Common myeloid progenitor, CD34-positive (primary cell): ENCODE measurements around the gene IL1RAPL2.

Experiments
- CTCF ChIA-PET: fragments of 350-600 bp; sonication (Branson Sonifier 250); formaldehyde crosslinking; loops from one replicate; lab custom pipeline; 2021; ENCODE audit warnings: antibody characterized with exemption; lab: Charles Lee
- POLR2A ChIA-PET: fragments of 350-600 bp; sonication (Branson Sonifier 250); formaldehyde crosslinking; loops from one replicate; lab custom pipeline; 2021; ENCODE audit warnings: antibody characterized with exemption; lab: Charles Lee
- DNase-seq, 3 donors: peaks; one replicate each; pipeline versions ENCODE4 v3.0.0 to v3.0.0-alpha.2; 2013
- H3K27ac ChIP-seq, 2 experiments: 1 replicate in 1 of 2; 2 replicates in 1 of 2; pipeline ENCODE4 v1.7.0; 2013; ENCODE audit warnings: inconsistent platforms in 2 of 2, low read length in 2 of 2, mild to moderate bottlenecking in 2 of 2, low read depth in 1 of 2, moderate library complexity in 1 of 2; ENCODE audit not compliant: severe bottlenecking in 2 of 2, insufficient read depth in 1 of 2, poor library complexity in 1 of 2
- H3K27me3 ChIP-seq, 5 experiments: replicated peaks in 2 of 5; 1 replicate in 3 of 5; 2 replicates in 2 of 5; pipeline versions ENCODE4 v1.6.1 to v1.7.0; 2013; ENCODE audit warnings: low read length in 4 of 5, mild to moderate bottlenecking in 2 of 5, moderate library complexity in 2 of 5, inconsistent platforms in 1 of 5; ENCODE audit not compliant: insufficient read depth in 5 of 5, control insufficient read depth in 4 of 5
- H3K36me3 ChIP-seq, 4 experiments: 1 replicate in 2 of 4; 2 replicates in 2 of 4; pipeline versions ENCODE4 v1.6.1 to v1.7.0; 2013; ENCODE audit warnings: low read length in 3 of 4, control low read depth in 1 of 4, mild to moderate bottlenecking in 1 of 4; ENCODE audit not compliant: control insufficient read depth in 4 of 4, insufficient read depth in 4 of 4
- H3K4me1 ChIP-seq, 4 experiments: 1 replicate in 3 of 4; 2 replicates in 1 of 4; pipeline versions ENCODE4 v1.6.1 to v1.7.1; 2013; ENCODE audit warnings: low read length in 3 of 4, mild to moderate bottlenecking in 3 of 4, control low read depth in 1 of 4, inconsistent platforms in 1 of 4, moderate library complexity in 1 of 4; ENCODE audit not compliant: control insufficient read depth in 4 of 4, insufficient read depth in 4 of 4; ENCODE audit errors: control extremely low read depth in 1 of 4
- H3K4me3 ChIP-seq, 7 experiments: 1 replicate in 4 of 7; 2 replicates in 3 of 7; pipeline versions ENCODE4 v1.5.1 to v1.7.0; 2013; ENCODE audit warnings: mild to moderate bottlenecking in 7 of 7, low read length in 6 of 7, moderate library complexity in 6 of 7, inconsistent platforms in 2 of 7, low read depth in 2 of 7, control low read depth in 1 of 7; ENCODE audit not compliant: insufficient read depth in 4 of 7, control insufficient read depth in 1 of 7; ENCODE audit errors: extremely low read depth in 1 of 7
- H3K9me3 ChIP-seq, 5 experiments: 1 replicate in 4 of 5; 2 replicates in 1 of 5; pipeline versions ENCODE4 v1.6.1 to v1.7.1; 2013; ENCODE audit warnings: low read length in 4 of 5, mild to moderate bottlenecking in 2 of 5, inconsistent platforms in 1 of 5, low read depth in 1 of 5, moderate library complexity in 1 of 5; ENCODE audit not compliant: control insufficient read depth in 4 of 5, insufficient read depth in 2 of 5; ENCODE audit errors: control extremely low read depth in 1 of 5
- WGBS: methylation state at CpG from one replicate; pipeline ENCODE4 v1.1.5; 2013; ENCODE audit not compliant: insufficient coverage; 5-methylcytosine and 5-hydroxymethylcytosine counted together

The IL1RAPL2 gene

DNA sequence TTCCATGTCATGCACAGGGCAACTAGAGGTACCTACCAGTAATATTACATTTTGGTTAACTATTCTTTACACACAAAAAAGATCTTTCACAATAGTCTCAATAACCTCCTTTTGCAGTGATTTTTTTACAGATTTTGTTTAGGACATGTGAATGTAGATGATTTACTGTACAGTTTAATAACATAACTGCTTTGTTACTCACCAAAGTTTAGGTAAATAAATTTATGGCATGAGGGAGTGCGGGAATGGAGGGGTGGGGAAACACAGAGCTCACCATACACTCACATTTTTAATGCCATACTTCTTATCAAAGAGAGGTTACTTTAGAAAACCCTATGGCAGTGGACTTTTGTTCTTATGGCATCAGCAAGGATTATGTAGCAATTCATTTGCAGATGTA, 747.6 kb downstream of the IL1RAPL2 start:
- no CpG with 5 or more reads among the region's 1 CpG for WGBS
- CTCF ChIA-PET = no interaction called here
- H3K9me3 ChIP-seq = no peaks in the 10 kb centered on the region
- H3K36me3 ChIP-seq = no peaks in the 10 kb centered on the region
- H3K27me3 ChIP-seq = no peaks in the 10 kb centered on the region
- H3K4me1 ChIP-seq = no peaks in the 10 kb centered on the region
- POLR2A ChIA-PET = no interaction called here
- DNase-seq = no peak
- no peak overlapping the region for H3K4me3 ChIP-seq
- no peak overlapping the region for H3K27ac ChIP-seq

DNA sequence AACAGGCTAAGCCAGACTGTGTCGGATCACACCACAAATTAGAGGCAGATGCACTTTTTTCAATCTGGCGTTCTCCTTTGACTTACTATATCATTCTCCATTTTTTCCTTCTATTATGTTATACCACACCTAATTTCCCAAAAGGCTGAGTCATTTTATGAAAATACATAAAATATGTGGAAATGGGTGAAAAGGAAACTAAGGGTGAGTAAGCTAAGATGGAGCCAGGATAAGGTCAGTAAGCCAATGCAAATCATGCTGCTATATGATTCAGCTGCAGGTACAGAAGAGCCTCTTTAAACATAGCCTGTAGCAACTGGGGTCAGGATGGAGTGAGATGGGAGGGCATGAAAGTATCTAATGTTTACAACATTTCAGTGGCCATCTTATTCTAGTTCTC, 748.5 kb downstream of the IL1RAPL2 start:
- no peak for DNase-seq
- WGBS = 88% methylated on average over 2 of the region's 2 CpGs
- Histone ChIP-seq H3K4me3 (no peak overlapping the region), H3K36me3 (no peaks in the 10 kb centered on the region), H3K27ac (no peak overlapping the region), H3K9me3 (no peaks in the 10 kb centered on the region), H3K4me1 (no peaks in the 10 kb centered on the region), H3K27me3 (no peaks in the 10 kb centered on the region)
- POLR2A ChIA-PET = interaction anchor here (0.6 kb wide), 1 partner anchor 25 kb away, joined by 3 read pairs; no protein-coding TSS in a partner anchor
- CTCF ChIA-PET = no interaction called here

DNA sequence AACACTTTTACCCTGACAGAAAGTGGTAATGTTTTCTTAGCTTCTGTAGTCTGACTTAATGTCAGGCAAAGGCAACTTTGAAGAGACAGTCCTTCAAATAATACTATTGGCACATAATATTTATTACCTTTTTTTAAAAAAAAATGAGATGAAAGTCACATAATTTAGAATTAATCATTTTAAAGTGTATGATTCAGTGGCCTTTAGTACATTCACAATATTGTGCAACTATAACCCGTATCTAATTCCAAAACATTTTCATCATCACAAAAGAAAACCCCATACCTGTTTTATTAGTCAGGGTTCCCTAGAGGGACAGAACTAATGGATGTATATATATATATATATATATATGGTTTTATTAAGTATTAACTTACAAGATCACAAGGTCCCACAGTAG, 749.2 kb downstream of the IL1RAPL2 start:
- Histone ChIP-seq H3K4me1 (no peaks in the 10 kb centered on the region), H3K9me3 (no peaks in the 10 kb centered on the region), H3K4me3 (no peak overlapping the region), H3K27ac (no peak overlapping the region), H3K36me3 (no peaks in the 10 kb centered on the region), H3K27me3 (no peaks in the 10 kb centered on the region)
- CTCF ChIA-PET = no interaction called here
- POLR2A ChIA-PET = no interaction called here
- WGBS = no CpG with 5 or more reads among the region's 1 CpG
- no peak for DNase-seq

DNA sequence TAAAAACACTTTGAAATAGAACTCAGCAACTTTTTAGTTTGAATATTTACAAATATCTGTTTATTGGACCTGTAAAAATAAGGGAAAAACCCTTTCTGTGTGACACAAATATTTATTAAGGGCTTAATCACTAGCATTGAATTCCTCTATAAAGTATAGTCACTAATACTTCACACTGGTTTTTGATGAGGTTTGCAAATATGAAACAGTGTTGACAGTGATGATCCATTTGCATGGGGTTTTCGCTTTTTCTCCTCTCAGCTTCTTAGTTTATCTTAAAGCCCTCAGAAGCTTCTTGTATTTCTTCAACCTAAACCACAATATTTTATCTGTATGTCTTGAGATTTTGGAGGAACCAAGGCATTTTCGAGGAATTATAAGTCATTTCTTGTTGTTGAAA, 751.1 kb downstream of the IL1RAPL2 start:
- ChIA-PET POLR2A (no interaction called here), CTCF (no interaction called here)
- Histone ChIP-seq H3K27me3 (no peaks in the 10 kb centered on the region), H3K4me1 (no peaks in the 10 kb centered on the region), H3K27ac (no peak overlapping the region), H3K36me3 (no peaks in the 10 kb centered on the region), H3K4me3 (no peak overlapping the region), H3K9me3 (no peaks in the 10 kb centered on the region)
- DNase-seq = no peak
- WGBS = no CpG with 5 or more reads among the region's 2 CpGs

DNA sequence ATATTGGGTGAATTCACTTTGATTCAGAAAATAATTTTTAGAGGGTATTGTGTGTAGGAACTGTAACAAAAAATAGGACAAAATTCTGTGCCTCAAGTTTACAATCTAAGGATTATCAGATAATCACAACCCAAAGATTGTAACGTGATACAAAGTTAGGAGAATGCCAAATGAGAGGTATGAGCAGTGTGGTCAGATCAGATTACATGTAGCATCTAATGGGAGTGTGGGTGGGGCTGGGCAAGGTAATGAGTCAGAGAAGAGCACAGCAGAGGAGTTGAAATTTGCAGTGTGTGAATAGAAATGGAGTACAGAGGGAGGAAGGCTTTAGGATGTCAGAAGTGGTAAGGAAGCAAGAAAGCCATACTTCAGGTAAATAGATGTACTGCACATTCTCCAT, 757.9 kb downstream of the IL1RAPL2 start:
- Histone ChIP-seq H3K4me1 (no peaks in the 10 kb centered on the region), H3K4me3 (no peak overlapping the region), H3K36me3 (no peaks in the 10 kb centered on the region), H3K27me3 (no peaks in the 10 kb centered on the region), H3K9me3 (no peaks in the 10 kb centered on the region), H3K27ac (no peak overlapping the region)
- ChIA-PET POLR2A (no interaction called here), CTCF (no interaction called here)
- DNase-seq = no peak
- WGBS = 60% methylated on average over 1 of the region's 1 CpG

DNA sequence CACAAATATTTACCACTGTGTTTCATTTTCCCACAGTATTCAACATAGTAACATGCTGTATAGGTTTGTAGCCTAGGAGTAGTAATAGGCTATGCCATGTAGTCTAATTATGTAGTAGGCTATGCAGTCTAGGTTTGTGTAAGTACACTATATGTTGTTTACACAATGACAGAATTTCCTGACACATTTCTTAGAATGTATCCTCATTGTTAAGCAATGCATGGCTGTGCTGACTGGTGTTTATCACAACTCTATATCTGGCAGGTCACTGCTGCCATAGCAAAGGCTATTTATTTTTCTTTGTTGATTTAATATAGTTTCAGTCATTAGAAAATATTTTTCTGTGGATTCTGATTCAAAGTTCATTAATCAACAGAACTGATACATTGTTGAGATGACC, 762.8 kb downstream of the IL1RAPL2 start:
- H3K4me1 ChIP-seq = no peaks in the 10 kb centered on the region
- POLR2A ChIA-PET = no interaction called here

DNA sequence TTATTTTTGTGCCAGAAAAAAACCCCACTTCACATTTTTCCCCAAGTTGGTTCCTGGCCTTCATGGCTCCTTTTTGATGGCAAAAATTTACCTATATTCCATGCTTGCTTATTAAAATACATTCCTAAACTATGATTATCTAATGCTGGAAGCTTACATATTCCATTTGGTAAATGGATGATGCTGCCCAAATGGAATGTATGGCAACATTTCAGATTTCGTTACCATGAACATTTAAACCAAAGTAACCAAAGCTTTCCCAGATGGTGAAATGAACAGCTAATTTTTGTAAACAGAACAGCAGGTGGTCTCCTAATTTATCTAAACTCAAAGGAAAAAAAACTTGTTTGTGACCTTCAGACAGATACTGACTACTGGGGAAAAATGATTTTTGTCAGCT, 765.2 kb downstream of the IL1RAPL2 start:
- 86% methylated on average over 1 of the region's 1 CpG for WGBS
- Histone ChIP-seq H3K4me3 (no peak overlapping the region), H3K9me3 (no peaks in the 10 kb centered on the region), H3K4me1 (no peaks in the 10 kb centered on the region), H3K36me3 (no peaks in the 10 kb centered on the region), H3K27ac (no peak overlapping the region), H3K27me3 (no peaks in the 10 kb centered on the region)
- no peak for DNase-seq
- ChIA-PET POLR2A (no interaction called here), CTCF (no interaction called here)

More for the DNA sequence above, 762.8 kb downstream of the IL1RAPL2 start:
- CTCF ChIA-PET = no interaction called here
- H3K36me3 ChIP-seq = no peaks in the 10 kb centered on the region
- DNase-seq = no peak
- no peak overlapping the region for H3K27ac ChIP-seq
- H3K27me3 ChIP-seq = no peaks in the 10 kb centered on the region
- H3K9me3 ChIP-seq = no peaks in the 10 kb centered on the region
- no peak overlapping the region for H3K4me3 ChIP-seq
